ENCODE measurements around the gene ZNF318.
"Not testable (repeated sequence)": the region's sequence is repeated elsewhere in the genome, so short reads cannot be mapped to it uniquely, and the experiment has no call there.

Gene ZNF318, protein sequence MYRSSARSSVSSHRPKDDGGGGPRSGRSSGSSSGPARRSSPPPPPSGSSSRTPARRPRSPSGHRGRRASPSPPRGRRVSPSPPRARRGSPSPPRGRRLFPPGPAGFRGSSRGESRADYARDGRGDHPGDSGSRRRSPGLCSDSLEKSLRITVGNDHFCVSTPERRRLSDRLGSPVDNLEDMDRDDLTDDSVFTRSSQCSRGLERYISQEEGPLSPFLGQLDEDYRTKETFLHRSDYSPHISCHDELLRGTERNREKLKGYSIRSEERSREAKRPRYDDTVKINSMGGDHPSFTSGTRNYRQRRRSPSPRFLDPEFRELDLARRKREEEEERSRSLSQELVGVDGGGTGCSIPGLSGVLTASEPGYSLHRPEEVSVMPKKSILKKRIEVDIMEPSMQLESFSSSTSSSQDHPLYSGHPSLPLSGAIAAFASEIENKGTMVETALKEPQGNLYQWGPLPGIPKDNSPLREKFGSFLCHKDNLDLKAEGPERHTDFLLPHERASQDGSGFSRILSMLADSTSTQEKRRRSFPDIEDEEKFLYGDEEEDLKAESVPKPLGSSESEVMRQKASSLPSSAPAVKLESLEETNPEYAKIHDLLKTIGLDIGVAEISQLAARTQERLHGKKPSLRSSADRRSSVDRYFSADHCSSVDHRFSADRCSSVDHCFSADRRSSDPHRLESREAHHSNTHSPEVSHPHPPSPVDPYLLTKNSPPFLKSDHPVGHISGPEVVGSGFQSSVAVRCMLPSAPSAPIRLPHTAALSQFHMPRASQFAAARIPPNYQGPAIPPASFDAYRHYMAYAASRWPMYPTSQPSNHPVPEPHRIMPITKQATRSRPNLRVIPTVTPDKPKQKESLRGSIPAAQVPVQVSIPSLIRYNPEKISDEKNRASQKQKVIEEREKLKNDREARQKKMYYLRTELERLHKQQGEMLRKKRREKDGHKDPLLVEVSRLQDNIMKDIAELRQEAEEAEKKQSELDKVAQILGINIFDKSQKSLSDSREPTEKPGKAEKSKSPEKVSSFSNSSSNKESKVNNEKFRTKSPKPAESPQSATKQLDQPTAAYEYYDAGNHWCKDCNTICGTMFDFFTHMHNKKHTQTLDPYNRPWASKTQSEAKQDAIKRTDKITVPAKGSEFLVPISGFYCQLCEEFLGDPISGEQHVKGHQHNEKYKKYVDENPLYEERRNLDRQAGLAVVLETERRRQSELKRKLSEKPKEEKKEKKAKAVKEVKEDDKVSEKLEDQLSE (N-terminal part only)

GRCh38 chr6:43369174-43370002, at the start of gene ZNF318:
Gene ZNF318 (minus strand): TSS chr6:43369647. CDS start chr6:43369365, 282 bp downstream.
- peak; percentile 95 for DNase-seq

- DNase-seq = no peak
These were observed 47.5 kb upstream of the ZNF318 start for GRCh38 chr6:43416935-43417334.

DNA sequence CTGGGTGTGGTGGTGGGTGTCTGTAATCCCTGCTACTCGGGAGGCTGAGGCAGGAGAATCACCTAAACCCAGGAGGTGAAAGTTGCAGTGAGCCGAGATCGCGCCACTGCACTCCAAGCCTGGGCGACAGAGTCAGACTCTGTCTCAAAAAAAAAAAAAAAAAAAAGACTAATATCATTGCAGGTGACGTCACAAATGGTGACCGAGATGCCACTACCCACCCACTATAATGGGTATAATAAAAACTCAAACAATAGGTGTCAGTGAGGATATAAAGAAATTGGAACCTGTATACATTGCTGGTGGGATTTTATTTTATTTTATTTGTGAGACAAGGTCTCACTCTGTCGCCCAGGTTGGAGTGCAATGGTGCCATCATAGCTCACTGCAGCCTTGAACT, 45.8 kb upstream of the ZNF318 start:
- DNase-seq = not testable (repeated sequence)

DNA sequence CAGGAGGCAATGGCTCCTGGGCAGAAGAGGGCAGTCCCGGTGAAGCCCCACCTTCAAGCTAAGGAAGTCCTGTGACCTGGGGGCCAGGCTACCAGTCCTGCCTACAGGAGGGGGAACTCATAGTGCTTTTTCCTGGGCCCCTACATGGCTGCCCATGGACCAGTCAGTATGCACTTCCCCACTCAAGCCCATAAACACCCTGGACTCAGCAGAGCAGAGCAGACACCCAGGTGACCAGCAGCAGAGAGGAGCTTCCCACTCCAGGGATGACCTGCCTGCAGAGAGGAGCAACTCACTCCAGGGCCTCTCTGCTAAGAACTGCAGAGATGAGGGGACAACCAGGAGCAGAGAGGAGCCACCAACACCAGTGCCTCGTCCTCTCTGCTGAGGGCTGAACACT, 43.6 kb upstream of the ZNF318 start:
- DNase-seq = no peak

DNA sequence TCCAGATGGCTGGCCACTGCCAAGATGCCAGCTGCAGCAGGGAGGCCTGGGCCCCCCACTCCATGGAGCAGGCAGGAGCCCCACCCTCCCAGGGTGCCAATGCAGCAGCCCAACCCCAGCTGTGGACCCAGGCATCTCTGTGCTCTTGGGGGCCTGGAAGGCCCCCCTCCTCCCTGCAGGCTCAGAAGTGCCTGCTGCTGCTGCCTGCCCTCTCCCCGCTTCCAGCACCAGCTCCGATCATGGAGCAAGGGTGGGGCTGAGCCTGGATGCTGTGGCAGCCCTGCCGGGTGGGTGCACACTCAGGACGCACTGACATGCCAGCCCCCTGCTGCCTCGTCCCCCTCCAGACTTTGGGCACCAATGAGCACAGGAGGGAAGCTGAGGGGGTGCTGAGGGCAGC, 43.1 kb upstream of the ZNF318 start:
- DNase-seq = no peak

- not testable (repeated sequence) for DNase-seq
These were observed 41.3 kb upstream of the ZNF318 start for GRCh38 chr6:43410776-43411175.

GRCh38 chr6:43408259-43408658, 38.8 kb upstream of the ZNF318 start:
- no peak for DNase-seq

DNA sequence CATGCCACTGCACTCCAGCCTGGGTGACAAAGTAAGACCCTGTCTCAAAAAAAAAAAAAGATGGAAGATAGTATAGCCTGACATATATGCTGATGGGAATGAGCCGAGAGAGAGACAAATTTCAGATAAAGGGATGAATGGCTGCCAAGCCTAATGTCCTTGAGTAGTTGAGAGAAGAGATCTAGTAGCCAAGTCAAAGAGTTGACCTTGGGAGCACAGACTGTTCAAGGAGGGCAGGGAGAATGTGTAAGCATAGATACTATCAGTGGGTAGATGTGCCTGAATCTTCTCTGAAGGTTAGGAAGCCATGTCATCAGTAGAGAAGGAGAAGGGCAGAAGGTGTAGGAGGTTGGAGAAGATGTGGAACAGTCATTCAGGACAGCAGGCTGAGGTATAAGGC, 37.8 kb upstream of the ZNF318 start:
- DNase-seq = no peak

- no peak for DNase-seq
These were observed 35.9 kb upstream of the ZNF318 start for GRCh38 chr6:43405354-43405753.

GRCh38 chr6:43402820-43403219, 33.4 kb upstream of the ZNF318 start:
- DNase-seq = no peak

GRCh38 chr6:43401730-43402129, 32.3 kb upstream of the ZNF318 start:
- DNase-seq = no peak

- no peak for DNase-seq
These were observed 30.6 kb upstream of the ZNF318 start for GRCh38 chr6:43399932-43400487.

DNA sequence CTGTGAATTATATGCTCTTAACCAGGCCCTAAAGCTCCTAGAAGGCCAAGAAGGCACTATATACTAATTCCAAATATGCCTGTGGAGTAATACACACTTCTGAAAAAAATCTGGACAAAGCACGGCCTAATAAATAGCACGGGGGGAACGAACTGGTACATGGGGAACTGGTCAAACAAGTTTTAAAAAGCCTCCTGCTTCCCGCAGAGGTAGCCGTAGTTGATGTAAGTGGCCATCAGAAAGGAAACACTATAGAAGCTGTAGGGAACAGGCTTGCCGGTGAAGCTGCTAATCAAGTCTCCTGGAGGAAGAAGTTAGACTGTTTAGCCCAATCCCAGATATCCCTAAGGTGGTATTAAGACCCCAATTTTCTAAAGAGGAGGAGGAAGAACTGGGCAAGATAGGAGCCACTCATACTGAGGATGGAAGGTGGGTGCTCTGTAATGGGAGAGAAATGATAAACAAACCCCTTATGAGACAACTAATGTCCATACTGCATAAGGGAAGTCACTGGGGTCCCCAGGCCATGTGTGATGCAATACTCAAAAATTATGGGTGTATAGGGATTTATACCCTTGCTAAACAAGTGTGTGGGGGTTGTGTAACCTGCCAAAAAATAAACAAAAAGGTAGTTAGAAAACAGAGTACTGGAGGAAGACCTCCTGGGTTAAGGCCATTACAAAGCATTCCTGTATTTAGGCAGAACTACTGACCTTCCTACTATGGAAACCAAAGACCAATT, 27.1 kb upstream of the ZNF318 start:
- no peak for DNase-seq

- no peak for DNase-seq
These were observed 26.3 kb upstream of the ZNF318 start for GRCh38 chr6:43395776-43396175.

- DNase-seq = no peak
These were observed 25.5 kb upstream of the ZNF318 start for GRCh38 chr6:43394982-43395381.

- DNase-seq = no peak
These were observed 24.2 kb upstream of the ZNF318 start for GRCh38 chr6:43393602-43394001.

GRCh38 chr6:43393133-43393532, 23.7 kb upstream of the ZNF318 start:
- DNase-seq = not testable (repeated sequence)

GRCh38 chr6:43391440-43392031, 22.1 kb upstream of the ZNF318 start:
- no peak for DNase-seq

- DNase-seq = not testable (repeated sequence)
These were observed 21.4 kb upstream of the ZNF318 start for GRCh38 chr6:43390753-43391439.

DNA sequence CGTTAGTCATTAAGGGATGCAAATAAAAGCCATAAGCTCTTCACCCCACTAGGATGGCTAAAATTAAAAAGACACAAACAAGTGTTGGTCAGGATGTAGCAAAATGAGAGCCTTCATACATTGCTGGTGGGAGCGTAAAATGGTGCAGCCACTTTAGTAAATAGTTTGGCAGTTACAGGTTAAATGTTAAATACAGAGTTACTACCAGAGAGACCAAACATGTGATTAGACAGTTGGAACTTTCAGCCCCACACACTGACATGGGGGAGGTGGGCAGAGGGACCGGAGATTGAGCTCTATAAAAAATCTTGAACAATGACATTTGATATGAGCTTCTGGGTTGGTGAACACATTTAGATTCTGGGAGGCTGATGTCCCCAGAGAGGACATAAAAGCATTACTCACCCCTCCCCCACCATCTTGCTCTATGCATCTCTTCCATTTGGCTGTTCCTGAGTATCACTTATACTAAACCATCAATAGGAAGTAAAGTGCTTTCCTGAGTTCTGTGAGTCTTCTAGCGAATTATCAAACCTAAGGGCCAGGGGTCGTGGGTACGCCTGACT, 20.4 kb upstream of the ZNF318 start:
- DNase-seq = no peak
